Prostate gland (tissue), 2 donors: ENCODE results near the gene DNAJC6.

Source experiments
- POLR2A ChIP-seq: fragments of 450-650 bp; IDR thresholded peaks from one replicate; pipeline ENCODE4 v1.6.1; 2016; ENCODE audit warnings: antibody characterized with exemption, mild to moderate bottlenecking
- POLR2AphosphoS5 ChIP-seq: sonication (generic); formaldehyde crosslinking; IDR thresholded peaks from one replicate; pipeline ENCODE4 v1.6.1; 2017; ENCODE audit warnings: antibody characterized with exemption
- TF ChIP-seq, protein P1 (sequence below), 4 experiments: fragments of 200-600 bp in 2 of 4; fragments of 450-650 bp in 2 of 4; sonication (generic) in 2 of 4; IDR thresholded peaks; 1 replicate in 3 of 4; 2 replicates in 1 of 4; pipeline ENCODE4 v1.5.1; 2016 to 2019; ENCODE audit warnings: antibody characterized with exemption in 4 of 4, mild to moderate bottlenecking in 2 of 4, moderate library complexity in 2 of 4

DNA sequence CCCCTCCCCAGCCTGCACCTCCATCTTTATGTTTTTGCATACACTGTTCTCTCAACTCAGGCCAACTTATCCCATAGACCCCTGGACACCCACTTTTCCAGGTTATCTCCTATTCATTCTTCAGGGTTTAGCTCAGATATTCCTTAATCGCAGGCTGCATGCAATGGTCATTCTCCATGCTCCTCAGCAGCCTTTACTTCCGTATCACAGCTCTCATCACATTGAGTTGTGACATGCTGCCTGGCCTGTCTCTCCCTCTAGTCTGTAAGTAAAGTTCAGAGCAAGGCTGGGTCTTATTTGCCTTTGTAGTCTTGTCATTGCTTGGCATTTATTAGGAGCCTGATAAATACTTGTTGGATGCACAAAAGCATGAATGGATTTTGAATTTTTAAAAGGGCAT lies 6.9 kb downstream of the DNAJC6 start:
- TF ChIP-seq, protein P1, sequence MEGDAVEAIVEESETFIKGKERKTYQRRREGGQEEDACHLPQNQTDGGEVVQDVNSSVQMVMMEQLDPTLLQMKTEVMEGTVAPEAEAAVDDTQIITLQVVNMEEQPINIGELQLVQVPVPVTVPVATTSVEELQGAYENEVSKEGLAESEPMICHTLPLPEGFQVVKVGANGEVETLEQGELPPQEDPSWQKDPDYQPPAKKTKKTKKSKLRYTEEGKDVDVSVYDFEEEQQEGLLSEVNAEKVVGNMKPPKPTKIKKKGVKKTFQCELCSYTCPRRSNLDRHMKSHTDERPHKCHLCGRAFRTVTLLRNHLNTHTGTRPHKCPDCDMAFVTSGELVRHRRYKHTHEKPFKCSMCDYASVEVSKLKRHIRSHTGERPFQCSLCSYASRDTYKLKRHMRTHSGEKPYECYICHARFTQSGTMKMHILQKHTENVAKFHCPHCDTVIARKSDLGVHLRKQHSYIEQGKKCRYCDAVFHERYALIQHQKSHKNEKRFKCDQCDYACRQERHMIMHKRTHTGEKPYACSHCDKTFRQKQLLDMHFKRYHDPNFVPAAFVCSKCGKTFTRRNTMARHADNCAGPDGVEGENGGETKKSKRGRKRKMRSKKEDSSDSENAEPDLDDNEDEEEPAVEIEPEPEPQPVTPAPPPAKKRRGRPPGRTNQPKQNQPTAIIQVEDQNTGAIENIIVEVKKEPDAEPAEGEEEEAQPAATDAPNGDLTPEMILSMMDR (IDR thresholded peaks at IDR 0.05) = no peak
- no peak for TF ChIP-seq POLR2AphosphoS5
- no peak for TF ChIP-seq POLR2A
